Common myeloid progenitor, CD34-positive (primary cell): ENCODE results near the gene NDUFA7. TPM values are rescaled to one million over a fixed set of nuclear protein-coding genes. Genes with fewer than 3 reads are reported as not detected.

Experiments used
- CTCF ChIA-PET: fragments of 350-600 bp; sonication (Branson Sonifier 250); formaldehyde crosslinking; loops from one replicate; lab custom pipeline; 2021; ENCODE audit warnings: antibody characterized with exemption; lab: Charles Lee
- POLR2A ChIA-PET: fragments of 350-600 bp; sonication (Branson Sonifier 250); formaldehyde crosslinking; loops from one replicate; lab custom pipeline; 2021; ENCODE audit warnings: antibody characterized with exemption; lab: Charles Lee
- DNase-seq, 3 donors: peaks; one replicate each; pipeline versions ENCODE4 v3.0.0 to v3.0.0-alpha.2; 2013
- H3K27ac ChIP-seq, 2 experiments: 1 replicate in 1 of 2; 2 replicates in 1 of 2; pipeline ENCODE4 v1.7.0; 2013; ENCODE audit warnings: inconsistent platforms in 2 of 2, low read length in 2 of 2, mild to moderate bottlenecking in 2 of 2, low read depth in 1 of 2, moderate library complexity in 1 of 2; ENCODE audit not compliant: severe bottlenecking in 2 of 2, insufficient read depth in 1 of 2, poor library complexity in 1 of 2
- H3K27me3 ChIP-seq, 5 experiments: replicated peaks in 2 of 5; 1 replicate in 3 of 5; 2 replicates in 2 of 5; pipeline versions ENCODE4 v1.6.1 to v1.7.0; 2013; ENCODE audit warnings: low read length in 4 of 5, mild to moderate bottlenecking in 2 of 5, moderate library complexity in 2 of 5, inconsistent platforms in 1 of 5; ENCODE audit not compliant: insufficient read depth in 5 of 5, control insufficient read depth in 4 of 5
- H3K36me3 ChIP-seq, 4 experiments: 1 replicate in 2 of 4; 2 replicates in 2 of 4; pipeline versions ENCODE4 v1.6.1 to v1.7.0; 2013; ENCODE audit warnings: low read length in 3 of 4, control low read depth in 1 of 4, mild to moderate bottlenecking in 1 of 4; ENCODE audit not compliant: control insufficient read depth in 4 of 4, insufficient read depth in 4 of 4
- H3K4me1 ChIP-seq, 4 experiments: 1 replicate in 3 of 4; 2 replicates in 1 of 4; pipeline versions ENCODE4 v1.6.1 to v1.7.1; 2013; ENCODE audit warnings: low read length in 3 of 4, mild to moderate bottlenecking in 3 of 4, control low read depth in 1 of 4, inconsistent platforms in 1 of 4, moderate library complexity in 1 of 4; ENCODE audit not compliant: control insufficient read depth in 4 of 4, insufficient read depth in 4 of 4; ENCODE audit errors: control extremely low read depth in 1 of 4
- H3K4me3 ChIP-seq, 7 experiments: 1 replicate in 4 of 7; 2 replicates in 3 of 7; pipeline versions ENCODE4 v1.5.1 to v1.7.0; 2013; ENCODE audit warnings: mild to moderate bottlenecking in 7 of 7, low read length in 6 of 7, moderate library complexity in 6 of 7, inconsistent platforms in 2 of 7, low read depth in 2 of 7, control low read depth in 1 of 7; ENCODE audit not compliant: insufficient read depth in 4 of 7, control insufficient read depth in 1 of 7; ENCODE audit errors: extremely low read depth in 1 of 7
- H3K9me3 ChIP-seq, 5 experiments: 1 replicate in 4 of 5; 2 replicates in 1 of 5; pipeline versions ENCODE4 v1.6.1 to v1.7.1; 2013; ENCODE audit warnings: low read length in 4 of 5, mild to moderate bottlenecking in 2 of 5, inconsistent platforms in 1 of 5, low read depth in 1 of 5, moderate library complexity in 1 of 5; ENCODE audit not compliant: control insufficient read depth in 4 of 5, insufficient read depth in 2 of 5; ENCODE audit errors: control extremely low read depth in 1 of 5
- WGBS: methylation state at CpG from one replicate; pipeline ENCODE4 v1.1.5; 2013; ENCODE audit not compliant: insufficient coverage; 5-methylcytosine and 5-hydroxymethylcytosine counted together
- polyA plus RNA-seq: library from polyadenylated mRNA; unstranded; fragments of 120-200 nt; gene quantifications from one replicate; pipeline ENCODE4 v1.2.1, GENCODE V29; 2013

The NDUFA7 gene
- polyA plus RNA-seq, result 42.9 TPM

GRCh38 chr19:8321067-8321985, at the start of gene NDUFA7, which contains the start of gene RPS28:
Gene NDUFA7, minus strand, starts transcription at chr19:8321375. Its CDS starts 17 bp downstream, at chr19:8321358.
Gene RPS28, plus strand, starts transcription at chr19:8321496. Its CDS starts 35 bp downstream, at chr19:8321531.
- H3K27me3 ChIP-seq, result no peaks in the 10 kb centered on the region
- H3K4me3 ChIP-seq, result peak within 1 kb of the TSS; percentile 87 to 100 (median 93)
- WGBS, result under 1% methylated on average over 46 of the region's 72 CpGs
- peaks cover 0 to 19% (median 9%) of the 10 kb centered on the region in 4 experiments for H3K36me3 ChIP-seq
- peak within 1 kb of the TSS; percentile 94 to 97 for H3K27ac ChIP-seq
- no peaks in the 10 kb centered on the region for H3K9me3 ChIP-seq
- CTCF ChIA-PET, result interaction anchor here (1.4 to 1.6 kb wide), 2 partner anchors 8 to 12 kb away, joined by 3 to 4 read pairs; no protein-coding TSS in a partner anchor
- POLR2A ChIA-PET, result interaction anchor here (1.6 kb wide), 1 partner anchor 12 kb away, joined by 4 read pairs; no protein-coding TSS in a partner anchor
- peaks cover 5 to 44% (median 37%) of the 10 kb centered on the region in 4 experiments for H3K4me1 ChIP-seq
- peak; percentile 95 to 99 (median 97) for DNase-seq

- peaks cover 0 to 28% (median 12%) of the 10 kb centered on the region in 5 experiments for H3K27me3 ChIP-seq
- H3K4me1 ChIP-seq, result peaks cover 0 to 24% (median 20%) of the 10 kb centered on the region in 4 experiments
- POLR2A ChIA-PET, result no interaction called here
- no peak overlapping the region for H3K27ac ChIP-seq
- no peak for DNase-seq
- 95% methylated on average over 10 of the region's 19 CpGs for WGBS
- H3K36me3 ChIP-seq, result peaks cover 0 to 6% (median 0%) of the 10 kb centered on the region in 4 experiments
- CTCF ChIA-PET, result interaction anchor here (0.8 to 2.1 kb wide), 5 partner anchors 12 to 17 kb away, joined by 3 to 10 read pairs (median 3); no protein-coding TSS in a partner anchor
- no peak overlapping the region for H3K4me3 ChIP-seq
- H3K9me3 ChIP-seq, result no peaks in the 10 kb centered on the region
Measured at GRCh38 chr19:8370176-8371010, 49.2 kb upstream of the NDUFA7 start.

DNA sequence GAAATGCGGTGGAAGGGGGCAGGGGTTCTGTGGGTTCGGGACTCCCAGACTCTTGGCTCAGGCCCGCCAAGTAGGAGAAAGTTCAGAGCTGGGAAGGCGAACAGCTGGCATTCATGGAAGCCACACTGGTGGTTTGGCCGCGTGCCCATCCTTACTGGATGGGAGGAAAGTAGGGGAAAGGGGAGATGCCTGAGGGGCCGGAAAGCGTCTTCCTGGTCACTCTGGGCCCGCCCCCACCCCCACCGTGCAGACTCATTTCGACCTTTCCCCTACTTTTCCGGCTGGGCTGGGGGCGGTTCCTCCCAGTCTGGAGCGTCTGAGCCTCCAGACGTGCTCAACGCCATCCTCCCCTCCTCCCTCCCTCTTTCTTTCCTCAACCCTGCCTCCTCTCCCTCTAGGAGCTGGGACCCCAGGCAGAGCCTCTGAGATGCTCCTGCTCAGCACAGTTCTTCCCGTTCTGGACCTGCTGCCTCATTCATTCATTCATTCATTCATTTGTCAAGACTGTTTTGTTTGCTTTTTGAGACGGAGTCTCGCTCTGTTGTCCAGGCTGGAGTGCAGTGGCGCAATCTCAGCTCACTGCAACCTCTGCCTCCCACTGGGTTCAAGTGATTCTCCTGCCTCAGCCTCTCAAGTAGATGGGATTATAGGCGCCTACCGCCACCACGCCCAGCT, 46.3 kb upstream of the NDUFA7 start:
- ChIA-PET CTCF (interaction anchor here (0.7 to 1.6 kb wide), 3 partner anchors 10 to 77 kb away, joined by 3 to 7 read pairs (median 3); partner anchors contain the start of gene HNRNPM), POLR2A (interaction anchor here (1.6 kb wide), 1 partner anchor 22 kb away, joined by 4 read pairs; the partner anchor contains the start of gene RAB11B)
- peaks cover 0 to 54% (median 21%) of the 10 kb centered on the region in 5 experiments for H3K27me3 ChIP-seq
- no peaks in the 10 kb centered on the region for H3K36me3 ChIP-seq
- peak overlapping the region in 2 of 7 experiments; percentile 1 to 28 for H3K4me3 ChIP-seq
- DNase-seq, result no peak
- no peak overlapping the region for H3K27ac ChIP-seq
- H3K9me3 ChIP-seq, result no peaks in the 10 kb centered on the region
- WGBS, result 27% methylated on average over 18 of the region's 23 CpGs
- peaks cover 0 to 41% (median 31%) of the 10 kb centered on the region in 4 experiments for H3K4me1 ChIP-seq

DNA sequence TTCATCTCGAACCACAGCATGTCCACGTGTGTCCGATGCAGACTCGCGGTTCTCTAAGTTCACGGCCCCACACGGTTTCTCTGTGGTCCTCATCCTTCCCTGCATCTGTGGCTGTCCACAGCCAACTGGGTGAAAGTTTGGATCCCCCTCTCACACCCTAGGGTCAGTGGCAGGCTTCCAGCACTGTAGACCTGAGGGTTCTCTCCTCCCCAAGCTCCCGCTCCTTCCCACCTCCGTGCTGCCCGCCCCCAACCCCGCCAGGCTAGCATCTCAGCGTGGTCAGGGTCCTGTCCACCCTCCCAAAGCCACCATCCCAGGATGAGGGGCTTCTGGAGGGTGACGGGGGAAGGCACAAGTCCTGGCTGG, 45.8 kb upstream of the NDUFA7 start:
- Histone ChIP-seq H3K9me3 (no peaks in the 10 kb centered on the region), H3K27ac (no peak overlapping the region), H3K4me3 (no peak overlapping the region), H3K36me3 (no peaks in the 10 kb centered on the region), H3K27me3 (peaks cover 0 to 59% (median 21%) of the 10 kb centered on the region in 5 experiments), H3K4me1 (peaks cover 0 to 45% (median 33%) of the 10 kb centered on the region in 4 experiments)
- DNase-seq, result no peak
- 82% methylated on average over 8 of the region's 13 CpGs for WGBS
- CTCF ChIA-PET, result interaction anchor here (1.6 kb wide), 1 partner anchor 13 kb away, joined by 7 read pairs; no protein-coding TSS in a partner anchor
- POLR2A ChIA-PET, result interaction anchor here (1.6 kb wide), 1 partner anchor 23 kb away, joined by 4 read pairs; the partner anchor contains the start of gene RAB11B

GRCh38 chr19:8366121-8366581, 45.0 kb upstream of the NDUFA7 start:
- peaks cover 0 to 62% (median 21%) of the 10 kb centered on the region in 5 experiments for H3K27me3 ChIP-seq
- CTCF ChIA-PET, result interaction anchor here (3.4 kb wide), 1 partner anchor 11 kb away, joined by 21 read pairs; no protein-coding TSS in a partner anchor

More at GRCh38 chr19:8366121-8366581, 45.0 kb upstream of the NDUFA7 start:
- Histone ChIP-seq H3K4me1 (peaks cover 0 to 42% (median 30%) of the 10 kb centered on the region in 4 experiments), H3K4me3 (no peak overlapping the region), H3K36me3 (no peaks in the 10 kb centered on the region), H3K9me3 (no peaks in the 10 kb centered on the region), H3K27ac (no peak overlapping the region)
- DNase-seq, result no peak
- POLR2A ChIA-PET, result interaction anchor here (1.6 kb wide), 1 partner anchor 24 kb away, joined by 4 read pairs; the partner anchor contains the start of gene RAB11B
- WGBS, result 99% methylated on average over 11 of the region's 11 CpGs
